ENCODE results near the gene FEM1C.

The FEM1C gene

DNA sequence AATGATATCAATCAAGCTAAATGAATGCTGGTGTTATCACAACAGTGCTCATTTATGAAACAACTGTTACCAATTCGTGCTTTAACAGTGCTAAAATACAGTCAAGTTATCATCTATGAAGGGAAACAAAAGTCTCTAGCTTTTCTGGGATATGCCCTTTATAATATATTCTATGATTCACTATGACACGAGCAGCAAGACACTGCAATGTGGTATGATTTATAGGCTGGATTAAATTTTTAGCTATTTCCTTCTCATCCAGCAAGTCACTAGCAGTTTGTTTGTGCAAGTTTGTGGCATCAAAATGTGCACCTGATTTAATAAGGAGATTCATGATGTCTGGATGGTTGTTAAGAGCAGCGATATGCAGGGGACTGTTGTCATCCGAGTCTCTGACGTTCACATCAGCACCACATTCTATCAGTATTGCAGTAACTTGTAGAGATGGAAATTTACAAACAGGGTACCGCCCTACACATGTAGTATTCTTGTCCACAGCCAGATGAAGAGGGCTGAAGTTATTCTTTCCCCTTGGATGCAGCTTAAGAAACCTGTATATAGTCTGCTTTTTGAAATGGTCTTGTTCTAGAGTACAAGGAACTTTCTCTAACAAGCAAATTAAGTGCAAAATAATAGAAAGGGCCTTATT is 20.3 kb downstream of the FEM1C start:
- in situ Hi-C loops (cut with MboI; ENCODE audit: low sequenced_read_pairs), result no loop called here

- in situ Hi-C loops (cut with MboI; ENCODE audit: low sequenced_read_pairs), result no loop called here
Observed at GRCh38 chr5:115522832-115523403, 21.7 kb downstream of the FEM1C start.

DNA sequence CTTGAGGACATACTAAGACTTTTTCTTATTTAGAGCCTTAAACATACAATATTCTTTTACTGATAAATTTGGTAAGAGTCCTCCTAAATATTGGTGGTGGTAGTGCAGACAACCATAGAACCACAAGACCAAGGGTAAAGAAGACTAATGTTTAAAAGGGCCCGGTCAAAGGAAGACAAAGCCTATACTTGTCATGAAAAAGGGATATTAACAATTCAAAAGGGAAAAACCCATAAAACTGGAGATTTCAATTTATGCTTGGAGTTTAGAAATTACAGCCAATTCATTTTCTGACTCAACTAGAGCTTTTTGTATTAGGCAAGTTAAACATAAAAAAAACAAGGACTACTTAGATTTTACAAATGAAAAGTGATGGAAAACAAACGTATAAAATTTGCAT is 24.4 kb downstream of the FEM1C start:
- in situ Hi-C loops (cut with MboI; ENCODE audit: low sequenced_read_pairs), result no loop called here

- in situ Hi-C loops (cut with MboI; ENCODE audit: low sequenced_read_pairs), result no loop called here
Observed at GRCh38 chr5:115516372-115516771, 28.2 kb downstream of the FEM1C start.

- in situ Hi-C loops (cut with MboI; ENCODE audit: low sequenced_read_pairs), result no loop called here
Observed at GRCh38 chr5:115514220-115514619, 30.4 kb downstream of the FEM1C start.

DNA sequence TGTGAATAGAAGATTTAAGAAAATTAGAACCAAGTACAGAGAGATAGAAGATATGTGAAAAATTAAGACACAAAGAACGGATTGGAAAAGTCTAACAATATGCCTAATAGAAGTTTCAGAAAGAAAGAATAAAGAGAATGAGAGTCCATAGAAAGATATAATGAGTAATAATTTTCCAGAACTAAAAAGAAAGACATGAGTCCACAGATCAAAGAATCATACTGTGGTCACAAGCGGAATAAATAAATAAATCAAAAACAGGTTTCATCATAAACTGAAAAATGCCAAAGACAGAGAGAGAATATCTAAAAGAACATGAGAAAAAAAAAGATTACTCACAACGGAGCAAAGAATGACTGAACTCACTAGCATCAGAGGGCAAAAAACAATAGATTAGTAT is 32.9 kb downstream of the FEM1C start:
- in situ Hi-C loops (cut with MboI; ENCODE audit: low sequenced_read_pairs), result no loop called here

DNA sequence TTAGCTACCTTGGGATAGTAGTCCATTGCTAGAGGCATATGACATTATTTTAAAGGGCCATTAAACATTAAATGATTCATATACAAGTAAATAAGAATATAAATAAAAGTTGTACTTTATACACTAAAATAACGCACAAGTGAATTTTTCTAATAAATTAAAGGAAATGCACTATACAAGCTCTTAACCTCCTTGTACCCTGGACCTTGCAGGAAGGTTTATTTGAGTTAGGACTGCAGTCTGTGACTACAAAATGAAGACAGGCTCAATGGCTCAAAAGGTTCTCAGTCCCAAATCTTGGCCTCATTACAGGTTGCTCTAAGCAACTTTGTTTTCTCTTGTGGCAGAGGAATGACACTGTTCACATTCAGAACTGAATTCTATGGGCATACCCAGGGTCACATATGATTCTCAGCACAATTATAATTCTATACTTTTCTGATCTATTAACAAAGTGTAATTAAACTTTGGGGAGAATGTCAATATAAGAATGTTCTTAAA is 34.4 kb downstream of the FEM1C start:
- in situ Hi-C loops (cut with MboI; ENCODE audit: low sequenced_read_pairs), result no loop called here

DNA sequence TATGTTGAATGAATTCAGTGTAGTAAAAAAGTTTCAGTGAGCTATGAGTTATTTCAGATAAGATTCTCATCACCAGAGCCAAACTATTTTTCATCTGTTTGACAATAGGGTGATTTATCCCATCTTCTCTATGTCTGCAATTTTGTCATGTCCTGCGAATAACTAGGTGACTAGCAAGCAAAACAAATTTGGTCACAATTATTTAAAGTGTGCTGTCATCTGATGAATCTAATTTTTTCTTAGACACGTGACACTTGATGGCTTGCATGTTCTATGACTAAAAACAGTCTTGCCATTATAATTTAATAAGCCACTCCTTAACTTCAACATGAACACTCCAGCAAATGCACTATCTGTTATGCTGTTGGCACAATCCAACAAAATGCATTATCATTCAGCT is 35.0 kb downstream of the FEM1C start:
- in situ Hi-C loops (cut with MboI; ENCODE audit: low sequenced_read_pairs), result no loop called here

- in situ Hi-C loops (cut with MboI; ENCODE audit: low sequenced_read_pairs), result no loop called here
Observed at GRCh38 chr5:115507681-115508080, 36.9 kb downstream of the FEM1C start.

- in situ Hi-C loops (cut with MboI; ENCODE audit: low sequenced_read_pairs), result no loop called here
Observed at GRCh38 chr5:115503420-115503819, 41.2 kb downstream of the FEM1C start.

GRCh38 chr5:115501464-115502210 is 42.9 kb downstream of the FEM1C start:
- in situ Hi-C loops (cut with MboI; ENCODE audit: low sequenced_read_pairs), result no loop called here

DNA sequence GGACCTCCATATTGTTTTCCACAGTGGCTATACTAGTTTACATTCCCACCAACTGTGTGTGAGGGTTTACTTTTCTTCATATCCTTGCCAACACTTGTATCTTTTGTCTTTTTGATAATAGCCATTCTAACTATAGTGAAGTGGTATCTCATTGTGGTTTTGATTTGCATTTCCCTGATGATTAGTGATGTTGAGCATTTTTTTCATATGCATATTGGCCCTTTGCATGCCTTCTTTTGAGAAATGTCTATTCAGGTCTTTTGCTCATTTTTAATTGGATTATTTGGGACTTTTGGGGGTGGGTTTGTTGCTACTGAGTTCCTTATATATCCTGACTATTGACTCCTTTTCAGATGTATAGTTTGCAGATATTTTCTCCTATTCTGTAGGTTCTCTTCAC is 44.4 kb downstream of the FEM1C start:
- in situ Hi-C loops (cut with MboI; ENCODE audit: low sequenced_read_pairs), result no loop called here

DNA sequence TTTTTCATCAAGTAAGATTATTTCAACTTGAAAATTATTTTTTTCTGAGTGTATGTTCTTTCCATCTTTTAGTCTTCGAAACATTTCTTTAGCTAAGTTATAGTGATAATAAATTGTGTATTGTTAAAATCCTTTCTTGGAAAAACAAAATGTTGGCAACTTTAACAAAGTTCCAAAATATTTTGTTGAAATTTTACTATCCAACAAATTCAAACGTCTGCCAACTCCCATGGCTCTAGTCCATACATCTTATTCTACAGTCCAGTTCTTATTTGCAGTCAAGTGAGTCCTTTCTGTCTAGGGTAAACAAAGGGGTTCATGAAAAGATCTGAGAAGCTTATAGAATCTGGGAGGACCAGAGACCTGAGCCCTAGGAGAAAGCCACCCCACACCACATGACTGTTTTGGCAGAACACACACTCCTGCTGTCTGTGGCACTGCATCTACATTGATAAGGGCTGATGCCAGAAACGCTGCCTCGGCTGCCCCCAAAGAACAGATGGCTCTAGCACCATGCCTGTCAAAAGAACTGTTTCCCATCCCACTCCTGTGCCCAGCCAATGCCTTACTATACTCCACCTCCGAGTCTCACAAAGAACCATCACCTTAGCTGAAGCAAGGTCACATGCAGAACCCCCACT is 47.5 kb downstream of the FEM1C start:
- in situ Hi-C loops (cut with MboI; ENCODE audit: low sequenced_read_pairs), result no loop called here

DNA sequence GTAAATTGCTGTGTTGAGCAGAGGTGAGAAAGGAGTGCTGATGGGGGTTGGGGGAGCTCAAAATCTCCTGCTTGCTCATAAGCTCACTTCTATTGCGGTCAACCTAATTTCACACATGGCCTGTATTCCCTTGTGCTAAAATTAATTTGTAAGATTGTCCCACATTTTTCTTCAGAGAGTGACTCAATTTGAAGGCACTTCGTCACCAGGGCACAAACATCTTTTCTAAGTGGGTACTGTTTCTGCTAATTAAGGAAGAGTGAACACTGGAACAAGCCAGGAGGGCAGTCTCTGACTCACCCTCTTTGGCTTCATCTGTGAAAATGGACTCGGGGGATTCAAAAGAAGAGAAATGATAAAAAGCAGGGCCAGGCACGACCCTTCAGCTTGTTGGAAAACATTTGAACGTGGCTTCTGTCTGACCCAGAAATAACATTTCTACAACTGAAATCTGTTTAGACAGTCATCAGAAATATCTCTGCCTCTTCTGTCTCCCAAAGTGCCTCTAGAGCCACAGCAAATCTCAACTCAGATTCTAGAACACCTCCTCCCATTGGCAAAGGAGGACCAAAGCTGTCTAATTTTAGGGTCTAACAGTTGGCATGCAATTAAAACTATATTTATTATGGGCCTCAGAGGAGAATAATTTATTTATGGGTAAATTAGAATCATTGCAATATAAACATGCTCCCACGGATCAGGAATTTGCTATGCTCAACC is 49.8 kb downstream of the FEM1C start:
- in situ Hi-C loops (cut with MboI; ENCODE audit: low sequenced_read_pairs), result no loop called here

- in situ Hi-C loops (cut with MboI; ENCODE audit: low sequenced_read_pairs), result no loop called here
Observed at GRCh38 chr5:115490596-115490995, 54.0 kb downstream of the FEM1C start.

DNA sequence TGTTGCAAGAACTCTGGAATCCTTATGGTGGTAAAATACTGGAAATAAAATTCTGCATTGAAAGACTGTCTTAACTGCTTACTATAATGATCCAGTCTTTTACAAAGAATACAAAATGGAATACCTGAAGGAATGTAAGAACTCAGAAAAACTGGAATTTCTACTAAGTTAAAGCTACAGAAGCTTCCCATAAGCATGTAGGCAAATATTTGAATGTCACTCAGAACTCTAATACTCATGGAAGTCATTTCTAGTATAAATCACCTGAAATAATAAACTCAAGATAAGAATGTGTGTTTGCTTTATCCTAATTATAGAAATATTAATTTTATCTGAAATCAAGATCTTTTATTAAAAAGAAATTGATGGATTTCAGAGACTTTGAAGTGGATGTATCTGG is 54.8 kb downstream of the FEM1C start:
- in situ Hi-C loops (cut with MboI; ENCODE audit: low sequenced_read_pairs), result no loop called here

DNA sequence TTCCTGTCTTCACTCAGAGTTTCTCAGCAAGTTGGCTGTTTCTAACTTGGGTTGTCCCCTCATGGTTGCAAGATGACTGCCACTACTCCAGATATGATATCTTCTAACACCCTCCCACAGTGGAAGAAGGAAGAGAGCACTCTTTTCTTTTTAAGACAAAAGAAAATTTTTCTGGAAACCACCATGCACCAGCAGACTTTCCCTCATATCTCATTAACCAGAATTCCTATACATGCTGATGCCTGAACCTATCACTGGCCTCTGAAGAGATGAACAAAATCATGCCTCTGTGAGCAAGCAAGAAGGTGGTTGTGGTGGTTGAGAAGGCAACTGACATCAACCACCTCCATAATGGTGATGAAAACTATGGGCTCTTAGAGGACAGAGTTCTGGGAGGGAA is 56.8 kb downstream of the FEM1C start:
- in situ Hi-C loops (cut with MboI; ENCODE audit: low sequenced_read_pairs), result no loop called here

- in situ Hi-C loops (cut with MboI; ENCODE audit: low sequenced_read_pairs), result no loop called here
Observed at GRCh38 chr5:115487168-115487567, 57.4 kb downstream of the FEM1C start.

DNA sequence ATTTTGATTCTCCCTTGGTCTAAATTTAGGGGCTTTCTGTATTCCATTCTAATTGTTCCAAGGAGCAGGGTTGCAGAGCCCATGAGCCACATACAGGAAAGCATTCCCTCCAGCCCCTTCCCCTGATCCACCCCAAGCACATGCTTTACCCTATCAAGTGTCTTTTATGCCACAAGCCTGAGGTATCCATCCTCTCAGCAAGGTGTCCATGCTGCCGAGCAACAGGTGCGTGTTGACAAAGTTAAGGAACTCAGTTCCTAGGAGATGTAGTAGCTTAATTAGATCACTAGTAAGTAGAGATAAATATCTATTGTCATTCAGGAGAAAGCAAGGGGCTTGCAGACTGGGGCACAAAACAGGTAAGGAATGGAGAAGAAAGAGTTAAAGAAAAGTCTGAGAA is 57.8 kb downstream of the FEM1C start:
- in situ Hi-C loops (cut with MboI; ENCODE audit: low sequenced_read_pairs), result no loop called here

DNA sequence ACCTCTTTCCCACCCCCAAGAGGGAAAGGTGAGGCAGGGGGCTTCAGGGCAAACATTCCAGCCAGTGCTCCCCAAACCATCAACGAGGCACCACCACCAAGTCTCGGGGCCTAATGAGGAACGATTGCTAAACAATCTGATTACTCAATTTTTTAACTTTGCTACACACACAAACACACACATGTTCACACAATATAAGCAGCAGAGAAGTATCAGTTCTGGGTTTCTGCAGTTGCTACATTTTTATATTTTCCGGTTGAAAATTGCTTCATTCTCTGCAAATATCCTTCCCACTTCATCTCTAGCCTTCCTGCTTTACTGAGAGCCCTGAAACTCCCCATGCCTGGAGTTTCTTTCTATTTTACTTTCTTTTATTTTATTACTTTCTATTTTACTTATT is 60.2 kb downstream of the FEM1C start:
- in situ Hi-C loops (cut with MboI; ENCODE audit: low sequenced_read_pairs), result no loop called here

GRCh38 chr5:115480900-115481299 is 63.7 kb downstream of the FEM1C start:
- in situ Hi-C loops (cut with MboI; ENCODE audit: low sequenced_read_pairs), result no loop called here
